Fibroblast of pulmonary artery (primary cell): ENCODE data around the gene COL8A1.
A peak's percentile ranks its signal among the peaks of the same experiment; 100 is the strongest.

ENCODE experiments used
- DNase-seq: peaks from one replicate; pipeline ENCODE4 v3.0.0-alpha.2; 2010; ENCODE audit warnings: low read depth
- H3K4me3 ChIP-seq: replicated peaks from 2 replicates; pipeline ENCODE4 v1.5.1; 2011; ENCODE audit warnings: low read depth, mild to moderate bottlenecking, control low read depth, low read length, moderate library complexity
- CTCF ChIP-seq: IDR thresholded peaks from 2 replicates; pipeline ENCODE4 v1.5.1; 2011; ENCODE audit warnings: mild to moderate bottlenecking, control low read depth, low read length, inconsistent platforms; ENCODE audit errors: missing control alignments

The COL8A1 gene

GRCh38 chr3:99843590-99844258 is 205.3 kb downstream of the COL8A1 start:
- no peak for DNase-seq
- no peak for TF ChIP-seq CTCF
- H3K4me3 ChIP-seq: no peak overlapping the region

DNA sequence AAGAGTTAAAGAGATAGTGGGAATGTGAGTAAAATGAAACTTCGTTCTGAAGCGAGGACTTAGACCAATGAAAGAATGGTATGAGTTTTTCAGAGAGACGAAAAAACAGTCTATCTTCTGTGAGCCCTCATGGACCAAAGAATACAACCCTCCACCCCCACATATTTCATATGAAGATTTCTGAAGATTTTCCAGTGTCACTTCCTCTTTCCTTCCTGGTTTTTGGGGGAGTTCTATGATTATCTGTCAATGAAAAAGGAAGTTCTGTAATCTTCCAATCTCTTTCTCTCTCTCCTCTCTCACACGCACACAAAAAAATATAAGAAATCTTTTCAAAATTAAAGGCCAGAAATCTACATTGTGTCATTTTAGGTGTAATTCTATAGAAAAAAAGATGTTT is 206.9 kb downstream of the COL8A1 start:
- no peak overlapping the region for H3K4me3 ChIP-seq
- no peak for DNase-seq

GRCh38 chr3:99845999-99846398 is 207.6 kb downstream of the COL8A1 start:
- no peak for DNase-seq
- TF ChIP-seq CTCF: no peak
- no peak overlapping the region for H3K4me3 ChIP-seq

More for the DNA sequence above, 206.9 kb downstream of the COL8A1 start:
- no peak for TF ChIP-seq CTCF

DNA sequence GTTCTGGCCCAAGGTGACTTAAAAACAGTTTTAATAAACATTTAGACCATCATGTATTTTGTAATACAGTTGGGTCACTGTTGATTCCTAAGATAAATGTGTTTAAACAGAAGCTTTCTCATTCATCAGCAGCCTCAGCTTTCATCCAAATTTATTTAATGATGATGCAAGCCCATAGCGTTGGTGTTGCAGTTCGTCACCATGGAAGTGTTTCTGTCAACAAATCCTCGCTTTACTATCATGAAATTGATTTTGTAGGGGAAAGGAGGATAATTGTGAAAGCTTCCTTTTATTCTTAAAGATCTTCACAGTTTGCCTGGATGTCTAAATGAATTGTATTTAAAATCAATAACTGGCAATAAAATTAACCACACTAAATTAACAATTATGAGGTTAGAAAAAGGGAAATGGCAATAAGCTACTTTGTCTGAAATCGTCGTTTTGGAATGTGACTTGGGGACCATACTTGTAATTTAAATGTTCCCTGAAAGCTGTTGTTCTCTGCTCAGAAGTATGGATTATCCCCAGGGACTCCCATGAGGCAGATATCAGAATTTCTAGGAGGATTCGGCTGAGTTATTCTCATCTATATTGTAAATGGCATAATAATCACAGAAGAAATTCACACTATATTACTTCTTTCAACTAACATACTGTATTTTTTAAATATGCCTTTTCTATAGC is 208.2 kb downstream of the COL8A1 start:
- no peak for TF ChIP-seq CTCF
- no peak overlapping the region for H3K4me3 ChIP-seq
- DNase-seq: peak; percentile 89

DNA sequence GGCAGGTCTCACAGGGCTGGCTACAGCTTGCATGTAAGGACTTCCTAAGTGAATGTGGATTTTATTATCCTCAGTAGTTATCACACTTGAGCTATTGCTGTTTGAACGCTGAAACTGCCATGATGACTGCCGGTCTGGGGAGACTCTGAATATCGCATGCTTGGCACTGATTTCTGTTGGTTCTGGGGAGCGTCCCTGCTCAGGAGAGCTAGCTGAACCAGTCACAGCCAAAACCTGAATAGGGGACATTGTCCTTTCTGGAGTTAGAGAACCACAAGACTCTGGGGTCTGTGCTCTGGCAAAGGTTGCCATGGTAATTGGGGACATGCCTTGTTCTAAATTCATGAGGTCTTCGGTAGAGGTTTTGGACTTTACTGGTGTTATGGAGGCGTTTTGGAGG is 210.0 kb downstream of the COL8A1 start:
- no peak for DNase-seq
- H3K4me3 ChIP-seq: no peak overlapping the region
- no peak for TF ChIP-seq CTCF
